ENCODE data around the gene TMEM214. TPM values are rescaled to one million over a fixed set of nuclear protein-coding genes. Genes with fewer than 3 reads are reported as not detected.
"Not testable (repeated sequence)": the region's sequence is repeated elsewhere in the genome, so short reads cannot be mapped to it uniquely, and the experiment has no call there.

Gene TMEM214
- total RNA-seq, 1 donor from 2014 or later, result 93.5 TPM

GRCh38 chr2:27072920-27073319, 40.2 kb downstream of the TMEM214 start:
- Mint-ChIP-seq H3K36me3 (ENCODE audit: low read depth, unreplicated experiment) (peaks cover 14% of the 10 kb centered on the region), H3K27ac (ENCODE audit: unreplicated experiment) (peak overlapping the region; percentile 86), H3K4me3 (ENCODE audit: unreplicated experiment) (peak overlapping the region; percentile 69), H3K9me3 (ENCODE audit: unreplicated experiment) (no peaks in the 10 kb centered on the region), H3K4me1 (ENCODE audit: low read depth, unreplicated experiment) (peaks cover 32% of the 10 kb centered on the region), H3K27me3 (ENCODE audit: low read depth, unreplicated experiment) (peaks cover 3% of the 10 kb centered on the region)
- Histone ChIP-seq H3K9me3 (ENCODE audit: insufficient read depth, low read depth, low read length) (no peaks in the 10 kb centered on the region), H4K20me1 (ENCODE audit: insufficient read depth, low read length) (peaks cover 29% of the 10 kb centered on the region), H2AFZ (ENCODE audit: low read depth, low read length) (peak overlapping the region; percentile 62), H3K4me2 (ENCODE audit: low read length) (peak overlapping the region; percentile 97), H3K79me2 (ENCODE audit: insufficient read depth, low read length) (peaks cover 36% of the 10 kb centered on the region), H3K9ac (ENCODE audit: low read length) (peak overlapping the region; percentile 96), H3K36me3 (ENCODE audit: insufficient read depth, low read length) (peaks cover 13% of the 10 kb centered on the region), H3K4me3 (ENCODE audit: insufficient read depth, low read depth, low read length) (no peak overlapping the region), H3K27me3 (ENCODE audit: insufficient read depth, low read length) (no peaks in the 10 kb centered on the region), H3K4me1 (ENCODE audit: insufficient read depth, low read length) (peaks cover 52% of the 10 kb centered on the region), H3K27ac (ENCODE audit: low read depth, low read length) (peak overlapping the region; percentile 43)
- FAIRE-seq, result no peak
- DNase-seq (ENCODE audit: low read depth), result peak; percentile 82
- no peak for TF ChIP-seq EZH2 (IDR thresholded peaks at IDR 0.05; ENCODE audit: insufficient read depth, low read length)
- TF ChIP-seq, protein P1, sequence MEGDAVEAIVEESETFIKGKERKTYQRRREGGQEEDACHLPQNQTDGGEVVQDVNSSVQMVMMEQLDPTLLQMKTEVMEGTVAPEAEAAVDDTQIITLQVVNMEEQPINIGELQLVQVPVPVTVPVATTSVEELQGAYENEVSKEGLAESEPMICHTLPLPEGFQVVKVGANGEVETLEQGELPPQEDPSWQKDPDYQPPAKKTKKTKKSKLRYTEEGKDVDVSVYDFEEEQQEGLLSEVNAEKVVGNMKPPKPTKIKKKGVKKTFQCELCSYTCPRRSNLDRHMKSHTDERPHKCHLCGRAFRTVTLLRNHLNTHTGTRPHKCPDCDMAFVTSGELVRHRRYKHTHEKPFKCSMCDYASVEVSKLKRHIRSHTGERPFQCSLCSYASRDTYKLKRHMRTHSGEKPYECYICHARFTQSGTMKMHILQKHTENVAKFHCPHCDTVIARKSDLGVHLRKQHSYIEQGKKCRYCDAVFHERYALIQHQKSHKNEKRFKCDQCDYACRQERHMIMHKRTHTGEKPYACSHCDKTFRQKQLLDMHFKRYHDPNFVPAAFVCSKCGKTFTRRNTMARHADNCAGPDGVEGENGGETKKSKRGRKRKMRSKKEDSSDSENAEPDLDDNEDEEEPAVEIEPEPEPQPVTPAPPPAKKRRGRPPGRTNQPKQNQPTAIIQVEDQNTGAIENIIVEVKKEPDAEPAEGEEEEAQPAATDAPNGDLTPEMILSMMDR (IDR thresholded peaks at IDR 0.05; ENCODE audit: insufficient read depth, low read depth, low read length), result no peak

- H3K27me3 Mint-ChIP-seq (ENCODE audit: low read depth, unreplicated experiment), result peaks cover 4% of the 10 kb centered on the region
- Histone ChIP-seq H3K27me3 (ENCODE audit: insufficient read depth, low read length) (no peaks in the 10 kb centered on the region), H3K9me3 (ENCODE audit: insufficient read depth, low read depth, low read length) (no peaks in the 10 kb centered on the region), H3K4me1 (ENCODE audit: insufficient read depth, low read length) (peaks cover 58% of the 10 kb centered on the region), H3K4me2 (ENCODE audit: low read length) (no peak overlapping the region), H2AFZ (ENCODE audit: low read depth, low read length) (no peak overlapping the region), H3K36me3 (ENCODE audit: insufficient read depth, low read length) (peaks cover 7% of the 10 kb centered on the region), H3K4me3 (ENCODE audit: insufficient read depth, low read depth, low read length) (no peak overlapping the region), H3K79me2 (ENCODE audit: insufficient read depth, low read length) (peaks cover 31% of the 10 kb centered on the region), H3K27ac (ENCODE audit: low read depth, low read length) (no peak overlapping the region), H3K9ac (ENCODE audit: low read length) (no peak overlapping the region), H4K20me1 (ENCODE audit: insufficient read depth, low read length) (peaks cover 20% of the 10 kb centered on the region)
- TF ChIP-seq, protein P1 (IDR thresholded peaks at IDR 0.05; ENCODE audit: insufficient read depth, low read depth, low read length), result no peak
- TF ChIP-seq EZH2 (IDR thresholded peaks at IDR 0.05; ENCODE audit: insufficient read depth, low read length), result no peak
- peak overlapping the region; percentile 23 for H3K27ac Mint-ChIP-seq (ENCODE audit: unreplicated experiment)
- peak overlapping the region; percentile 13 for H3K4me3 Mint-ChIP-seq (ENCODE audit: unreplicated experiment)
- H3K36me3 Mint-ChIP-seq (ENCODE audit: low read depth, unreplicated experiment), result peaks cover 9% of the 10 kb centered on the region
- H3K9me3 Mint-ChIP-seq (ENCODE audit: unreplicated experiment), result no peaks in the 10 kb centered on the region
- H3K4me1 Mint-ChIP-seq (ENCODE audit: low read depth, unreplicated experiment), result peaks cover 25% of the 10 kb centered on the region
- DNase-seq (ENCODE audit: low read depth) (no peak), FAIRE-seq (no peak)
These were observed 41.0 kb downstream of the TMEM214 start for GRCh38 chr2:27073782-27074181.

GRCh38 chr2:27074738-27075565, 42.2 kb downstream of the TMEM214 start:
- Histone ChIP-seq H3K4me3 (ENCODE audit: insufficient read depth, low read depth, low read length) (no peak overlapping the region), H3K79me2 (ENCODE audit: insufficient read depth, low read length) (peaks cover 31% of the 10 kb centered on the region), H2AFZ (ENCODE audit: low read depth, low read length) (no peak overlapping the region), H3K27ac (ENCODE audit: low read depth, low read length) (no peak overlapping the region), H3K4me2 (ENCODE audit: low read length) (no peak overlapping the region), H3K9ac (ENCODE audit: low read length) (no peak overlapping the region), H3K36me3 (ENCODE audit: insufficient read depth, low read length) (no peaks in the 10 kb centered on the region), H3K27me3 (ENCODE audit: insufficient read depth, low read length) (no peaks in the 10 kb centered on the region), H3K4me1 (ENCODE audit: insufficient read depth, low read length) (peaks cover 58% of the 10 kb centered on the region), H4K20me1 (ENCODE audit: insufficient read depth, low read length) (peaks cover 8% of the 10 kb centered on the region), H3K9me3 (ENCODE audit: insufficient read depth, low read depth, low read length) (no peaks in the 10 kb centered on the region)
- Mint-ChIP-seq H3K27me3 (ENCODE audit: low read depth, unreplicated experiment) (peaks cover 4% of the 10 kb centered on the region), H3K36me3 (ENCODE audit: low read depth, unreplicated experiment) (peaks cover 1% of the 10 kb centered on the region), H3K4me1 (ENCODE audit: low read depth, unreplicated experiment) (peaks cover 14% of the 10 kb centered on the region), H3K9me3 (ENCODE audit: unreplicated experiment) (no peaks in the 10 kb centered on the region), H3K4me3 (ENCODE audit: unreplicated experiment) (peak overlapping the region; percentile 54), H3K27ac (ENCODE audit: unreplicated experiment) (no peak overlapping the region)
- DNase-seq (ENCODE audit: low read depth) (no peak), FAIRE-seq (no peak)
- no peak for TF ChIP-seq EZH2 (IDR thresholded peaks at IDR 0.05; ENCODE audit: insufficient read depth, low read length)
- TF ChIP-seq, protein P1 (IDR thresholded peaks at IDR 0.05; ENCODE audit: insufficient read depth, low read depth, low read length), result no peak

- H3K27me3 Mint-ChIP-seq (ENCODE audit: low read depth, unreplicated experiment); DNase-seq (ENCODE audit: low read depth); H3K36me3 ChIP-seq (ENCODE audit: insufficient read depth, low read length); H3K27ac Mint-ChIP-seq (ENCODE audit: unreplicated experiment); H3K4me3 Mint-ChIP-seq (ENCODE audit: unreplicated experiment); FAIRE-seq; H3K9me3 ChIP-seq (ENCODE audit: insufficient read depth, low read depth, low read length); H3K4me3 ChIP-seq (ENCODE audit: insufficient read depth, low read depth, low read length); H3K27me3 ChIP-seq (ENCODE audit: insufficient read depth, low read length); H3K9ac ChIP-seq (ENCODE audit: low read length); H3K4me2 ChIP-seq (ENCODE audit: low read length); H3K36me3 Mint-ChIP-seq (ENCODE audit: low read depth, unreplicated experiment); H3K9me3 Mint-ChIP-seq (ENCODE audit: unreplicated experiment); H2AFZ ChIP-seq (ENCODE audit: low read depth, low read length); H3K27ac ChIP-seq (ENCODE audit: low read depth, low read length); H4K20me1 ChIP-seq (ENCODE audit: insufficient read depth, low read length): not testable (repeated sequence)
- peaks cover 31% of the 10 kb centered on the region for H3K79me2 ChIP-seq (ENCODE audit: insufficient read depth, low read length)
- H3K4me1 Mint-ChIP-seq (ENCODE audit: low read depth, unreplicated experiment), result peaks cover 13% of the 10 kb centered on the region
- H3K4me1 ChIP-seq (ENCODE audit: insufficient read depth, low read length), result peaks cover 58% of the 10 kb centered on the region
These were observed 42.8 kb downstream of the TMEM214 start for GRCh38 chr2:27075566-27075871.
